Stimulated activated CD4-positive, alpha-beta T cell treated with anti-CD3 and anti-CD28 coated beads, TNF-alpha, amount 100 ng/mL, for 4 hours (primary cell): ENCODE results near the gene DGKB.

Experiments
- DNase-seq, 3 experiments: peaks; one replicate each; pipeline ENCODE4 v3.0.0-alpha.2; 2020; ENCODE audit warnings: low read depth in 3 of 3

DGKB gene

DNA sequence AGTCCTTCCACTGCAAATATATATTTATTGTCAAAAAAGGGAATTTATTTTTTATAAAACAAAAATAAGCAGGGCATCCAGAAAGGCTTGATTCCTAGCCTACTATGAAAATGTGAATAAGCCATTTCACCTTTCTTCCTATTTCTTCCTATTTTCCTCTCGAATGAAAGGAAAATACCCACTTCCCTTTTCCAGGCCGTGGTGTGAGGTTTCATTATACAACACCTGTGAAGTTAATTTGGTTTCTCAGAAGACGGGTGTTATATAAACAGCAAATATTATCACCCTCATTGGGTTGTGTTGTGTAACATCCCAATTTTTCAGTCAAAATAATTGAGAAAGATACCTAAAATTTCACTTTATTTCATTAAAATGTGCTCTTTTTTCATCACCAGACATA is 214.3 kb downstream of the DGKB start:
- no peak for DNase-seq

DNA sequence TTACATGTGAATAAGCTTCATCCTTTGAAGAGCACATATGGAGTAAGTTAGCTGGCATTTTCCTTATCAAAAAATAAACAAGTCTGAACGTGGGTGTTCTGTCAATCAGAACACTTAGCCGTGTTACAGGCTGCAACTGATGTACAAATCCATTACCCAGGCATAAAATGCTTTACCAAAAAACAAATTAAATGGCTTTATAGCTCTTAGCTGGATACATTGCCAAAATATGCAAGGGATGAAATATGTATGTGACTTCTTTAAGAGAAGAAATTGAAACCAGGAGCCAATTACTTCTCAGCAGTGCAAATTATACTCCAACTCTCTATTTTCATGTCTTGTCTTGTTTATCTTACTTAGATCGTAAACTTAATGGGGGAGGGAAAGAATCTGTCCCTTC is 214.8 kb downstream of the DGKB start:
- DNase-seq, result no peak

DNA sequence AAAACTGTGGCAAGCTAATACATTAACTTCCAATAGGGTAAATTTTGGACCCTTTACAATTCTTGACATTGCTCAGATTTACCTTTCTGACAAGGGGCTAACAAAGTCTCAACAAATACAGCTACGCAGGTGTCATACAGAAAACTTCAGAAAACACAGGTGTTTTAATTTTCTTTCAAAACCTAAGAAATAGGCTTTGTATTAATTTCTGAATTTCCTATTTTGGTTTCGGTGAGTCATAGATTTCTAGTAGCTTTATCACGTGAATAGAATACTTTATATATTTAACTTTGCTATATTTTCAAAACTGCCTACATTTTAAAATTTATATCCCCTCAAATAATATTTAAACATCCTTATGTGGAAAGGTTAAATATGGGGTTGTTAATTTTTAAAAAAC is 215.3 kb downstream of the DGKB start:
- no peak for DNase-seq

DNA sequence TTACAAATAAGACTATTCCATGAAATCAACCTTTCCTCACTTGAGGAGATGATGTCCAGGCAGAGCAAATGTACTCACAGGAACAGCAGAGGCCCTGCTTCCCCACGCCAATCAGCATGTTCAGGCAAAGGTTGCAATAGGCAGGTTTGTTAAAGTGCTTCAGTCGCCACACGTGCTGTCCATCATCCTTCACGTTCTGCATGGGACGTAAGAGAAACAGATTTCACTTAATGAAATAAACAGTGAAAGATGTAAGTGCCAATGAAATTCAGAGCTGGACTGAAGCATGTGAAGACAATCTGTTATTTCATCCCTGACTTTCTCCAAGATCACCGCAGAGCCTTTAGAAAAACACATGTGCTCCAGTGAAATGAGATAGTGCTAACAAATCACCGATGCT is 217.4 kb downstream of the DGKB start:
- DNase-seq, result no peak

DNA sequence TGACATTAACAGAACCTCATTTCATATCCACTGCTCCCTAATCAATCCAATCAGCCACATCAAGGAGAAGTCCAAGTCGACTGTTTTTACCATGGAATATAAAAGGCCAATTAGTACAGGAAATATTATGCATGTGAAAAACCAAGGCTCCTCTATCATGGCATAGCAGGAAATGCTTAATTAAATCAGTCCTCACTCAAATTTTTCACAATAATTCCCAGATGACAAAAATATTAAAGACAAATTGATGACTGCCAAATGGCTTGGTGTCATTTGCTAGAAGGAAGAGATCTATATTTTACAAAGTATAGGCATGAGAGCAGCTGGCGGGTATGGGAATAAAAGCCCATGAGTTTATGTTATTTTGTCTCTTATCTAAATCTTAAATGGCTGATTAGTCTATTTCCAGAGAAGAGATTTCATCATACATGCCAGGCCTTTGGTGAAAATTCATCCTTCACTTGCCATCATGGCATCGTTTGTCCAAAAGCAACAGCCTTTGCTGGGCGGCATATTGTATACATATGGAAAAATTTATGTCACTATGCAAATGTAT is 219.6 kb downstream of the DGKB start:
- DNase-seq, result no peak

DNA sequence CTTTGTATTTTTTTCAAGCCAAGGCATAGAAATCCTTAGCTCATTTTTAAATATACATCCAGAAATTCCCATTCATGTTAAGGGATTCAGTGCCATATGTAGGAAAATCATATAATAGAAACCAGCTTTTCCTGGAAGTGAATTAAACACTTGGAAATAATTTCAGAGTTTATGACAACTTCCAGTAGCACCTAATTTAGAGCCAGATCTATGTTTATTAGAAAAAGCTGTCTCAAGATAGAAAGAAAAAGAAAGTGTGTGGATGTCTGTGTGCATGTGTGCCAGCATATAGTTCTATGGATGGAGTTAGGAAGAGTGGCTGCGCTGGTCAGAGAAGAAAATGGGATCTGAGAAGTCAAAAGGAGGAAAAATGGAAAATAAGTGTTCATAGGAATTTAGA is 225.7 kb downstream of the DGKB start:
- no peak for DNase-seq

DNA sequence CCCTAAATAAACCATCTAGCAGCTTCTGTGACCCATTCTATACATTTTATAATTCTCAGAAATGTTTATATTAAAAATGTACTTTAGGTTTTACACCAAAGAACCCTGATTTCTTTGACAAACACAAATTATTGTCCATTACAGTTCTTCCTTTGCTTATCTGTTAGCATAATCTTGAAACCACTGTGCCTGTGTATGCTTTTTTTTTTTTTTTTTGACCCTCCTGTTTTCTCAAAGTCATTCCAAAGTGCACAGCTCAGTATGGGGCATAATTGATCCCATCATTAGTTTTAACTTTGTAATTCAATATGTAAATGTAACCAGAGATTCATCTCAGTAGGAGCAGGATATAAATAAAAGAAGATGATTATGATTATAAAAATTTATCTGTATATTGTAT is 229.3 kb downstream of the DGKB start:
- DNase-seq, result no peak

DNA sequence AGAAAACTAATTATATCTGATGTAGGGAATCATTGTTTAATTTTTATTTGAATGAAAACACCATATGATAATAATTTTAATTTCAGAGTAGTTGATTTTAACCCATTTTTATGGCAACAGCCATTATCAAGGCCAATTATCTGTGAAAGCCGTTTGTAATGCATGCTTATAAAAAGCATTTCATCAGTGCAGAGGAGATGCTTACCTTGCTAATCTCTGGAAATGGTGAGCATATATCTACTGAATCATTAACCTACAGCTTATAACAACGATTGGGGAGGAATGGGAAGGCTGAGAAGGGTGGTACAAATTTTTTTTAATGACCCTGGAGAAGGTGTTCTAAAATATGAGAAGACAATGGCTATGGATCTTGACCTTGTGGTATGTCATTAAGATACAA is 235.6 kb downstream of the DGKB start:
- no peak for DNase-seq

DNA sequence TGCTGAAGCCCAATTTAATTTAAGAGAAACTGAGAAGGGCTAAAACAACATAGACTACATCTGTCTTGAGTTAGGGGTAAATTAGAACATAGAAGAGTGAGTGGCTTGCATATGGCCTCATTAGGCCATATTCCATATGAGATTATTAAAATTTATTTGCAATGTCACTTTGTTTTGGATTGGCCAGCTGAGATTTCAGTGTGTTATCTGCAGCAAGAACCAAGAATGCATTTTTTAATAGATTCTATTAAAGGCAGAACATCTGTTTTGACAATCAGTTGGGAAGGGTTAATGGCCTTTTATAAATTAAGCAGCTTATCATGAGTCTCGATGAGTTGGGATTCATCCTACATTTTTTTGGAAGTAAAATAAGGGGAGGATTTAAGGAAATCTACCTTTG is 236.2 kb downstream of the DGKB start:
- DNase-seq, result no peak

DNA sequence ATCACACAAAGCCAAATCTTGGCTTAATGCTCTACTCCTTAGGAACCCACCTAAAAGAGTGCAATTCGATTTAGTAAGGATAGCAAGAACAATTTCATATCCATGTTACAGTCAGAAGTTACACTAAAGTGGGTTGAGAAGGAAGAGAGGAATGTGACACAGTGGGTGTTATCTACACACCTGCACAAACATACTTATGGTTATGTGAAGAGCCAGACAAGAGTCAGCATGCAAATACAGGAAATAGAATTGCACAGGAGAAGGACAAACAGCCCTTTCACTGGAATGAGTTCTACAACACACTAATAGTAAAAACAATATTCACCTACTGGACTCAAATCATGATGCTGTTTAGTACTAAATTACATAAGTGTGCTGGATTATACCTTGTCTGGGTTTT is 262.8 kb downstream of the DGKB start:
- DNase-seq, result no peak

DNA sequence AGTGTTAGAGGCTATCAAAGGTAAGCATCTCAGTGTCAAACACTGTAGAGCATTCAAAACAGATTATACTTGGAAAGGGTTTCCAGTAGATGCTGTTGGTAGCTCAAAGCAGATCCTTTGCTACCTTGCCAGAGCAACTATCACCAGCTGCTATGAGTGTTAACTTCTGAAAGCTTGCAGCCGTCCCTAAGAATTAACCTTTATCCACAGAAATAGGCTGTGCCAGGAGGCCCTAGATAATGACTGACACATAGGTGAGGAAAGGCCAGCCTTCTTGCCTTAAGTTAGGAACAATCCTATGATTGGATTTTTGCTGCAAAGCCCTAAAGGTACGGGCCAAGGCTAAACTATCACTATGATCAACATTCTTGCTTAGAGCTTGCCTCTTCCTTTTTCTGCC is 263.2 kb downstream of the DGKB start:
- no peak for DNase-seq

DNA sequence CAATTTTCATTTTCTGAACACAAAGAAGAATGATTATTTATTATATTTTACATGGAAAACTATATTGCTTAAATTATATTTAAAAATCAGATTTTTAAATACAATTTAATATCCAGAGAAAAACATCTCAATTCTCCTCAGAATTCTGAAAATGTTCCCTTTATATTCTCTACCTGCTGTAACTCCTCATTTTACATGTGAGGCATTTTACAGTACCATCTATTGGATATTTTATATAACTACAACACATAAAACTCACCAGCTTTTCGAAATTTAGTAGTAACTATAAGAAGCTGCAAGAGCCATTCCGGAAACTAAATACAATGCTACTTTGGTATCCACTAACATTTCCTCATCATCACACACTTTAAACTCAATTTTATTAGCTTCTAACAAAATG is 264.6 kb downstream of the DGKB start:
- DNase-seq, result no peak

DNA sequence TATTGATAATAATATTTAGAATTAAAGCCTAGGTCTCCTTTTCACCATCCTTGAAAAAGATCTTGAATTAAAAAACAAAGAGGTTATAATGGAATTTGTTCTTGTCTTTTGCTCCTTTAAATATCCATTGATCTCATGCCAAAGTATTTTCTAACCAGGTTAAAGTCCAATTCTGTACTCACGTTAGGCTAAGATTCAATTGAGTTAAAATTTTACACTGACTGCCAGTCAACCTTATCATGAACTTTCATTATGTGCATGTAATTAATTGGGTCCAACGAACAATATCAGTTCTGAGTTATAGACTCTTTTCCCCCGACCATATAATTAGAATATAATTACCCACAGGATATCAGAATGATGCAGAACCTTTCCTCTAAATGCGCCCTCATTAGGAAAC is 266.6 kb downstream of the DGKB start:
- no peak for DNase-seq

DNA sequence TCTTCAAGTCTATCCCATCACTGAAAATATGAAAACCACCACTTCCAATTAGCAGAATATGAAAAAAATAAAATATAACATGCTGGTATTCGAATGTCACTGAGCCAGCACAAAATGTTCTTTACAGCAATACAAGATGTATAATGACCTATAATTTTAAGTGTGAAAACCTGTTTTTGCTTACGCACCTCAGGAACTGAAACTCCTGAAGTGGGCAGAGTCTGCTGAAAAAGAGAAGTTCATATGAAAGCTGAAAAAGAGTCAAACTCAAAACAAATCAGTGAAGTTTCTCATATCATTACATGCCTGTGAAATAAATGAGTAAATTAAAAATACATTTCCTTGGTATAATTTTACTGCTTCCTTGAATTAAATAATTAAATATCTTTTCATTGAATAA is 272.5 kb downstream of the DGKB start:
- no peak for DNase-seq

DNA sequence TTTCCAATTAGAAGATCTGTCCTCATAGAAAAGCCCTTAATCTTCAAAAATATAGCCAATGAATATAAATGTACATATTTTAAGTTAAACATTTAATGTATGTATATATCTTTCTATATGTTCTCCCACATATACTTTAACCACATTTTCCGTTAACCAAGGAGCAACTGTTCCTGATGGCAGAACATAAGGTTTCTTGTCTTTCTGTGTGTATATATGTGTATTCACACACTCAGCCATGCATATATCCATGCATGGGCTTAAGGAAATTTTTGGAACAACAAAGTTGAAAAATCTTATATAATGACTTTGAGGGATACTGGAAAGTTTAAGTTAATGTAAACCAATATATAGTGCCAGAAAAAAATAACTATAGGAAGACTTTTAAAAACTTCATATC is 274.0 kb downstream of the DGKB start:
- no peak for DNase-seq

DNA sequence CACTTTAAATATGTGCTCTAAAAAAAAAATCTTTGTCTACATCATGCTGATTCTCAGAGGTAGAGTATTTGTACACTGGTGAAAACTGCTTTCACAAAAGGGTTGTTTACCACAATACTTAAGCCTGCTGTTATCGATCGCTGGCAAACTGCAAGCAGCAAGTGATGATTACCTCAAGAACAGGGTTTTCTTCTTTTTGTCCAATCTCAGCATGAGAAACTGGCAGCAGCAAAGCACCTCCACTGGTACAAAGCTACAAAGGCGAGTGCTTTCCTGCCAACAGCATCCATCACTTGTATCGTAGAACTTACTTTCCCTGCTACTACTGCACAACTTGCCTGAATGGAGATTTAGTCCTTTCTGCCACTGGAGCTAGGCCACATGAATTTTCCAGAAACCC is 276.5 kb downstream of the DGKB start:
- no peak for DNase-seq

DNA sequence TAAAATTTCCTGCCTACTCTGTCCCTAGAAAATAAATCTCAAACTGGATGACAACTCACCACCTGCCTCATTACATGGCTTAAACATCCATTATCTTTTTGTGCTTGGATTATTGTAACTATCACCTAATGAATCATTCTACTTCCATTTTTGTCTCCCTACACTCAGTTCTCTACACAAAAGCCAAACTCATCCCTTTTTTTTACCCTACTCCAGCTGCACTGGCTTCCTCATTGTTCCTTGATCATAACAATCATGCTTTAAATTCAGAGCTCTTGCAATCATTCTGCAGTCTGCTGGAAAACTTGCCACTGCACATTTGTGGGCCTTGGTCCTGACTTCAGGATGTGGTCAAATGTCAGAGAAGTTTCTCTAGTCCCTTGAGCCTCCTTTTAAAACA is 280.0 kb downstream of the DGKB start:
- DNase-seq, result no peak

DNA sequence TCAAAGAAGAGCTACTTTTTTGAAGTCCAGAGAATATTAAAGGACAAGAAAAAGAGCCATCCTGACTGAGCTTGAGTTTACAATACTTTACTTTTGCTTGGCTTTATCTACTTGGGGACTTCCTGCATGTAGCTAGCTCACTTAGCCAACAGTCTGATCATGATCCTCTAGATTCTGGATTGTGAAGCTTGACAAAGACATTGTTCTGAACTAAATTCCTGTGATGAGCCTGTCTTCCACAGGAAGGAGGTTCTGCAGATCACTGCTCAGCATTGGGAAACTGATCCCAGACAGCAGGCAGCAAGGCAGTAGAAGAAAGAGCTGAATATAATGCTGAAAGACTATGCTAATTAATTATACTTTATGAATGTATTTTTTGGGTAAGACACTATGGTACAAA is 296.4 kb downstream of the DGKB start:
- DNase-seq, result no peak

DNA sequence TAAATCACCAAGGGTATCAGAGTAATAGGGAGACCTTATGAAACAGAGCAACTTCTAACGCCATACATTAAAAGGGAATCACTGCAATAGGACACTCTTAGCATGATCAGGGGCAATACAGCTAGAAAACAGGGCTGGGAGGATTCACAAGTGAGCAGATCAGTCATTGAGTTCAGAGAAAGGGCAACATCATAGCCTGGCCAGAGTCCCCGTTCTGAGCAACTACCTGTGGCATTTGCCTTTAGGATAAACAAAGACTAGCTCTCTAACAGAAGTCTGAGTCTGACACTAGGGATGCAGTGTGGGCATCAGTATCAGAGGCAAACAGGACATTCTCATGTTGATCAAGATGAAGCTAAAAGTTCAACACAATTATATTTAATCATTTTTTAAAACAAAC is 297.9 kb downstream of the DGKB start:
- DNase-seq, result no peak

DNA sequence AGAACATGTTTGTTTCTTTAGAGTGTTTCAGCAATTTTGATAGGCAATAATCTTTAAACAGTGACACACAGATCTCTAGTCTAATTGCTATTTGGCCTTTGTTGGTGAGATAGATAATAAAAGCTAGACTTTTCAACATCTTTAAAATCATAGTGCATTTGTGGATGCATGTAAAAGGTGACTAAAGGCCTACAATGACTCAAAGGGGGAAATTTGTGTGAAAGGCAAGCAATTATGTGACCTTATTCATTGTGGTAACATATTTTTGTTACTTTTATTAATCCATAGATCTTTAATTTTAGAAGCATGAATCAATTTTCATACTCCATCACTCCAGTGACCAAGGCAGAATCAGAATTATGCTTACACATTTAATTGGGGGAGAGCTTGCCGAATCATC is 299.7 kb downstream of the DGKB start:
- DNase-seq, result no peak

DNA sequence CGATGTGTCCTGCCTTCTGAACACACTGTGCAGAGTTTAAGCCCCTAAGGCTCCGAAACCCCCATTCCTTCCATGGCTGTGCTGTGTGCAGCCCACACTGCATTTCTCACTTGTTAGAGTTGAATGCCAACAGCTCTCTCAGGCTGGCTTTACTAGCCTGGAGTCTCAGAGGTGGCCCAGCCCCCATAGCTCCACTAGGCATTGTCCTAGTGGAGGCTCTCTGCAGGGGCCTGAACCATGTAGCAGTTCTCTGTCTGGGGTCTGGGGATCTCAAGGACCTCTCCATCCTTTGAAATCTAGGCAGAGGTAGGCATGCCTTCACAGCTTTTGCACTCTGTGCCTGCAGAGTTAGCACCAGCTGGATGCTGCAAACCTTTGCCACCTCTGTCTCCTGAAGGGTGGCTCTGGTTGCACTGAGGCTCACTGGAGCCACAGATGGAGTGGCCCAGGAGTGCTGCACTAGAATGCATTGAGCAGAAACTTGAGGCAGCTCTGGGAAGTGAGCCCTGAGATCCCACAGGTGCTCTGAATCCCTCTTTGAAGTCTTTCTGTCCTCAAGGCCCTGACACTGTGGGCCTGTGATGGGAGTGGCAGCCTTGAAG is 301.7 kb downstream of the DGKB start:
- no peak for DNase-seq

DNA sequence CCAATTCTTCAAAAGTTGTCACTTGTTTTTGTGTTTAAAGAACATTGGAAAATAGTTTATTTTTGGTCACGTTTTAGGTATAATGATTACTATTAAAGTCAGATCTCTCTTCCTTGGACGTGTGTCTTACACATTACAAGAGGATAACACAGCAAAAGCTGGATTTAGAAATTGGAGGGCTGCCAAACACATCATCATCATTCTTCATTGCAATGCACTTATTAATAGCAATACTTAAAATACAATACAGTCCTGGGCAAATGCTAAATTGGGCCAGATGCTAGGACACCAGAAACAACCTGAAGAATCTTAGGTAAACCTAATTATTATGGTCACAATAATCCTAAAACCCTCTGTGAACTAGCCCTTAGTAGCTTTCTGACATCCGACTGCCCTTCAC is 303.6 kb downstream of the DGKB start:
- no peak for DNase-seq

DNA sequence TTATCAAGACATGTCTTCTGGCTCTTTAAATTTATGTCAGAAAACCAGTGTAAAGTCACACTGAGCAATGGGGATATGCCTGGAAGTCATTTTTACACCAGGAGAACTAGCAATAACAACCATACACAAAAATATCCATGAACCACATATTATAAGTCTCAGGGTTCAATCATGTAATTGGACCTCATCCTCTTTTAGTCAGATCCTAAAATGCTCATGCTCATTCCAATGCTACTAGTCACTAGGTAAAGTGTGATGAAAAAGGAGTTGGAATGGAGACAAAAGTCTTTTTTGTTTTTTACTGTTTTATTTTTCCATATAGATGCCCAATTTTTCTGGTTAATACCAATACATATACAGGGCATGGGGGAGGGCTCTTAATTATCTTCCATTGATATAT is 306.1 kb downstream of the DGKB start:
- no peak for DNase-seq

DNA sequence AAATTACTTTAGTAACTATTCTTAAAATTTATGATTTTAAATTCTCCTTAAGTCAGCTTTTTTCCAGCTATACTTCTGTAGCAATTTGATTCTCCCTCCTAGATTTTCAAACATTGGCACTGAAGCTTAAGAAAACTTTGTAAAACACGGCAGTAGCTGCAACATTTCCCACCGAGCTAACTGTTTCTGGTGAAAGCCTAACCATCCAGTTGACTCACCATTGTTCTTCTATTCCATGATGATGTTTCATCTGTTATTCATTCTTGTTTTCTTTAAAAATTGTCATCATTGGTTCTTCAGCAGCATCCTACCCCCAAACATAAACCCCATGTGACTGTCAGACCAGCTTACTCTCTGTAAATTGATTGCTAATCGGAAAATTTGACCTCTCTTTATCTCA is 312.3 kb downstream of the DGKB start:
- no peak for DNase-seq

DNA sequence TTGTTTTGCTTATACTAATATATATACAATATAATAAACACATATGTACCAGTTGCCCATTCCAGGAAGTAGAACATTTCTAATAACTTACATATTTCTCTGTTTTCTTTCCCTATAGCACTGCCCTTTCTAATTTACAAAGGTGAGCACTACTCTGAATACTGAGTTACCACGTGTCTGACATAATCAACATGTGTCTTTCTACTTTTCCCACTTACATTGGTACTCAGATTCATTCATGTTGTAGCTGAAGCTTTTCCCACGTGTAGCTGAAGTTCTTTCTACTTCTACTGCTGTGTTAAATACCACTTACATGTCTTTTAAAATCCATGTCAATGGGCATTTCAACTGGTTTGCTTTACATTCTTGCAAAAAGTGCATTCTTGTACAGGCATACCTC is 317.3 kb downstream of the DGKB start:
- DNase-seq, result no peak
